NCI-H1092 (cell line): ENCODE measurements around the gene ADGRG3.
A peak's percentile ranks its signal among the peaks of the same experiment; 100 is the strongest.

Source experiments
- DNase-seq: peaks from one replicate; lab custom pipeline; 2025; lab: John Stamatoyannopoulos, UW

Gene ADGRG3

GRCh38 chr16:57681950-57682728 lies 14.0 kb downstream of the ADGRG3 start:
- DNase-seq: no peak

GRCh38 chr16:57682809-57683635 lies 14.9 kb downstream of the ADGRG3 start:
- no peak for DNase-seq

- DNase-seq: no peak
These were observed 15.8 kb downstream of the ADGRG3 start for GRCh38 chr16:57683636-57684545.

GRCh38 chr16:57684626-57685358 lies 16.7 kb downstream of the ADGRG3 start:
- no peak for DNase-seq

GRCh38 chr16:57685633-57686032 lies 17.5 kb downstream of the ADGRG3 start:
- no peak for DNase-seq

- no peak for DNase-seq
These were observed 18.5 kb downstream of the ADGRG3 start for GRCh38 chr16:57686577-57686976.

- no peak for DNase-seq
These were observed 19.3 kb downstream of the ADGRG3 start for GRCh38 chr16:57687363-57687929.

GRCh38 chr16:57688487-57688986 lies 20.4 kb downstream of the ADGRG3 start:
- DNase-seq: no peak

- DNase-seq: no peak
These were observed 21.1 kb downstream of the ADGRG3 start for GRCh38 chr16:57688987-57689761.

GRCh38 chr16:57689762-57690558 lies 21.9 kb downstream of the ADGRG3 start:
- no peak for DNase-seq

- DNase-seq: no peak
These were observed 22.8 kb downstream of the ADGRG3 start for GRCh38 chr16:57690782-57691471.

- DNase-seq: no peak
These were observed 24.5 kb downstream of the ADGRG3 start for GRCh38 chr16:57692636-57693035.

GRCh38 chr16:57693550-57693949 lies 25.4 kb downstream of the ADGRG3 start:
- DNase-seq: no peak

GRCh38 chr16:57694231-57694724 lies 26.2 kb downstream of the ADGRG3 start:
- no peak for DNase-seq

- DNase-seq: peak; percentile 38
These were observed 26.9 kb downstream of the ADGRG3 start, which contains the start of gene DRC7 for GRCh38 chr16:57694725-57695679. Gene DRC7 (plus strand): TSS chr16:57694806. CDS start chr16:57697950, 3,144 bp downstream.

GRCh38 chr16:57695680-57696069 lies 27.6 kb downstream of the ADGRG3 start:
- DNase-seq: no peak

GRCh38 chr16:57696240-57696639 lies 28.1 kb downstream of the ADGRG3 start:
- DNase-seq: no peak
